Activated effector memory CD4-positive, alpha-beta T cell treated with anti-CD3 and anti-CD28 coated beads, Interleukin-2, amount 50 U/mL, for 16 hours (primary cell): ENCODE measurements around the gene CHST8.

Experiments
- DNase-seq: peaks from one replicate; pipeline ENCODE4 v3.0.0-alpha.2; 2020

The CHST8 gene

DNA sequence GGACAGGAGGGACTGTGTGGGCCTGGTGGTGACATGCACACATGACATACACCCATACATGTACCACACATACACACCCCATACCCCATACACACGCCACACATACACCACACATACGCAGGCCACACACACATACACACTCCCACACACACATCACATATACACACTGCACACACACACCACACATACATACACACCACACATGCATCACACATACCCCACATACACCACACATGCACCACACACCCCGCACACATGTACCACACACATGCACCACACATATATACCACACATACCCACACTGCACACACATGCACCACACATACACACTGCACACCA, 98.4 kb downstream of the CHST8 start:
- DNase-seq: peak; percentile 37

- peak; percentile 58 for DNase-seq
These were observed 99.2 kb downstream of the CHST8 start for GRCh38 chr19:33720691-33721682.

DNA sequence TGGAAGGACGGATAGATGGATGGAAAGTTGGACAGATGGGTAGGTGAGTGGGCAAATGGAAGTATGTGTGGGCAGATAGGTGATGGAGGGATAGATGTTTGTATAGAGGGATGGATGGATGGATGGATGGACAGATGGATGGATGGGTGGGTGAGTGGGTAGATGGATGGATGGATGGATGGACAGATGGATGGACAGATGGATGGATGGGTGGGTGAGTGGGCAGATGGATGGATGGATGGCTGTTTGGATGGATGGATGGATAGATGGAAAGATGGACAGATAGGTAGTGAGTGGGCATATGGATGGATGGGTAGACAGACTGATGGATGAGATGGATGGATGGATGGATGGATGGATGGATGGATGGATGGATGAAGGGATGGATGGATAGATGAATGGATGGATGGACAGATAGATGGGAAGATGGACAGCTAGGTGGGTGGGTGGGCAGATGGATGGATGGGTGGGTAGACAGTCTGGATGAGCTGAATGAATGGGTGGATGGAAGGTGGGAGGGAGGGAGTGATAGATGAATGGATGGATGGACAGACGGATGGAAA, 100.1 kb downstream of the CHST8 start:
- no peak for DNase-seq

GRCh38 chr19:33722456-33723239, 100.9 kb downstream of the CHST8 start:
- peak; percentile 17 for DNase-seq

DNA sequence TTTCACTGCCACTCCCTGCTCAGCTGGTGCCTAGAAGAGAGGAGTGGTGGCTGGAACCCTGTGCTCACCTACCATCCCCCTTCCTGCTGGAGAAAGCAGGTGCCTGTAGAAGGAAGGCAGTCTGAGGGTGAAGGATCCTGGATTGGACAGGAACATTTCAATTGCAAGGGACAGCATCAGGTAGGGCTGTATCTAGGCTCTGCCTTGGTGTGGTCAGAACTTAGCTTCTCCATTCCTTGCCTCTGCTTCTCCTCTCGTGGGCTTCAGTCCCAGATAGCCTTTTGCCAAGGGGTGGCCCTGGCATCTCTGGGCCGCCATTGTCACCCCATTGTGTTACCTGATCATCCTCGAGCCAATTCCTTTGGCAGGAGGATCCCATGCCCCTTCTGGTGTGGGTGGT, 101.8 kb downstream of the CHST8 start:
- DNase-seq: peak; percentile 44

GRCh38 chr19:33724021-33724720, 102.4 kb downstream of the CHST8 start:
- peak; percentile 48 for DNase-seq

DNA sequence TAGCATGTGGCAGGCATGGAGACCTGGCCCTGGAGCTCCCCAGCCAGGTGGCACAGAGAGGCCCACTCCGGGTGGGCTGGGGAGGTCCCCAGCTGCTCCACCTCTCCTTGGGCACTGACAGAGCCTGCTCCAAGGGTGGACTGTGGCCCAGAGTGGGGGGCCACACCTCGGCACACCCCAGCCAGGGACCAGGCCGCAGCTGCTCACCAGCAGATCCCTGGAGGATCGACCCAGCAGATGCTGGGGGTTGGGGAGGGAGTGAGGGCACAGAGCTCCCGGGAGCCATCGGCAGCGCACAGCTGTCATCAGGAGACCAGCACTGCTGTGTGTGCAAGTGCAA, 102.9 kb downstream of the CHST8 start:
- DNase-seq: peak; percentile 38

- DNase-seq: peak; percentile 38
These were observed 103.8 kb downstream of the CHST8 start for GRCh38 chr19:33725567-33725966.

- peak; percentile 39 for DNase-seq
These were observed 105.0 kb downstream of the CHST8 start for GRCh38 chr19:33726756-33727155.

- peak; percentile 46 for DNase-seq
These were observed 105.7 kb downstream of the CHST8 start for GRCh38 chr19:33727331-33727998.

- DNase-seq: no peak
These were observed 106.4 kb downstream of the CHST8 start for GRCh38 chr19:33728141-33728540.

DNA sequence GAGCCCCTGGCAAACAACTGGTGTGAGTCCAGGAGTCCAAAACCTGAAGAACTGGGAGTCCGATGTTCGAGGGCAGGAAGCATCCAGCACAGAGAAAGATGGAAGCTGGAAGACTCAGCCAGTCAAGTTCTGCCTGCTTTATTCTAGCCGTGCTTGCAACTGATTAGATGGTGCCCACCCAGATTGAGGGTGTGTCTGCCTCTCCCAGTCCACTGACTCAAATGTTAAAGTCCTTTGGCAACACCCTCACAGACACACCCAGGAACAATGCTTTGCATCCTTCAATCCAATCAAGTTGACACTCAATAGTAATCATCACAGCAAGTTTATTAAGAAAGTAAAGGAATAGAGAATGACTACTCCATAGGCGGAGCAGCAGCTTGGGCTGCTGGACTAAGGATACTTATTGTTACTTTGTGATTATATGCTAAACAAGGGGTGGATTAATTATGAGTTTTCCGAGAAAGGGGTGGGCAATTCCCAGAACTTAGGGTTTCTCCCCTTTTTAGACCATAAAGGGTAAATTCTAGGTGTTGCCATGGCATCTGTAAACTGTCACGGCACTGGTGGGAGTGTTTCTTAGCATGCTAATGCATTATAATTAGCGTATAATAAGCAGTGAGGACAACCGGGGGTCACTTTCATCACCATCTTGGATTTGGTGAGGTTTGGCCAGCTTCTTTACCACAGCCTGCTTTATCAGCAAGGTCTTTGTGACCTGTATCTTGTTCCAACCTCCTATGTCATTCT, 109.3 kb downstream of the CHST8 start:
- peak; percentile 12 for DNase-seq

DNA sequence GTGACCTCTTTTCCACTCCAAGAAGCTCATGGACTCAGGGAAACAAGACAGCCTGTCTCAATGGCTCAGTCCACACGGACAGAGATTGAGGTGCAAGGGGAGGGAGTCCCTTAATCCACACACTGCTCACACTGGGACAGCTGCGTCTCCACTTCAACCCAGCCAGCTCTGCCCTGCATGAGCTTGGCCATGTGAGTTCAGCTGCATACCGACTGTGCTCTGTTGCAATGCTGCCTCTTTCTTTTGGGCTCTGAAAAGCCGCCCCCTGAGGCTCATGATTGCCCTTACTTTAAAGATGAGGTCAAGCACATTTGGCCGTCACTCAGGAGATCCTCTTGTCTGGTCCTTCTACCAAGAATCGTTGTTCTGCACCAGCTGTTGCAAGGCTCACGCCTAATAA, 110.1 kb downstream of the CHST8 start:
- DNase-seq: peak; percentile 14

DNA sequence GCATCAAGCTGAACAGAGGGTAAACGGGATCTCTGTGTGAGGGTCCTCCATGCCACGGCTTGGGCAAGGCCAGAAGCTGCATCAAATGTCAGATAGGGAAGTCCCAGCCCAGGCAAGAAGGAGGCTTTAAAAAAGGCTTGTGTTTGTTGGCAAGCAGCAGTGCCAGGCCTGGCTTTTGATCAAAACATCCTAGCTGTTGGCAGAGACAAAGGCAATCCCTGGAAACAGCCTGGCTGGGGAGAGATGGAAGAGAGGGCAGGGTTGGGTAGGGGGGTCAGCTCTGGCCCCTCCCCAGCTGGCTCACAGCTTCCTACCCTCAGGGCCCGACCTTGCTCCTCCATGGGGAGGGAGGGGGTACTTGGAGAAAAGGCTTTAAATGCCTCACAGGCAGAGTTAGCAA, 113.2 kb downstream of the CHST8 start:
- DNase-seq: no peak

DNA sequence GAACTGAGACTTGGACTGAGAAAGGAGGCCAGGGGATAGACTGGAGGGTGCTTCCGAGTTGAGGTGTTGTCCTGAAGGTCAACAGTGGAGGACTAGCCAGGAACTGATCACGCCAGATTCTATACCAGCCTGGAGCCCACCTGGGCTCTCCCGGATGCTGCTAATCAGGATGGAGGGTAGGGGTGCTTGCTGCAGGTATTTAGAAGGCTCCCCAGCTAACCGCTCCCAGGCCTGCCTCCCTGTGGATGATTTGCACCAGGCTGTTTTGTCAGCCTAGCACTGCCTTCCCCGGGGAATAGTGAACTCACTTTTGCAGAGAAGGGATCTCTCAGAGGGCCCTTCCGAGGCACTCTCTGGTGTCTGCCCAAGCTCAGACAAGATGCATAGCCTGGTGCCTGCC, 114.4 kb downstream of the CHST8 start:
- DNase-seq: no peak

- no peak for DNase-seq
These were observed 115.0 kb downstream of the CHST8 start for GRCh38 chr19:33736787-33737186.

GRCh38 chr19:33737681-33738371, 116.1 kb downstream of the CHST8 start:
- no peak for DNase-seq

GRCh38 chr19:33740811-33741396, 119.2 kb downstream of the CHST8 start:
- DNase-seq: no peak

DNA sequence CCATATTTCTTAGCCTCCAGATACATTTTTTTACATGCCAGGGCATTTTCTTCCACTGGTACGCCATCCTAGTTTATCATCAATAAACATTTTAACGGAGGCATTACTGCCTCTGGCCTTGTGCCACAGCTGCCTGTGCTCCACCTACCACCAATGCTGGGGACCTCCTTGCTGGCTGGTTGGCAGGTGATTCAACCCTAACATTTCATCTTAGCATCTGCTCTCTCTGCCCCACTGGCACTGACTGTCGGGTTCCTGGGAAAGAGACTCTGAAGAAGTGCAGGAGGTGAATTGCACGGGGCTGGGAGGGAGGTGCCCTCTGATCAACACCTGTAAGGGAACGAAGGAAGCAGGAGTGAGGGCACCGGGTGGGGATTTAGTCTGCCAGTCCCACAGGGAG, 123.5 kb downstream of the CHST8 start:
- DNase-seq: no peak

GRCh38 chr19:33746159-33746558, 124.4 kb downstream of the CHST8 start:
- DNase-seq: no peak

DNA sequence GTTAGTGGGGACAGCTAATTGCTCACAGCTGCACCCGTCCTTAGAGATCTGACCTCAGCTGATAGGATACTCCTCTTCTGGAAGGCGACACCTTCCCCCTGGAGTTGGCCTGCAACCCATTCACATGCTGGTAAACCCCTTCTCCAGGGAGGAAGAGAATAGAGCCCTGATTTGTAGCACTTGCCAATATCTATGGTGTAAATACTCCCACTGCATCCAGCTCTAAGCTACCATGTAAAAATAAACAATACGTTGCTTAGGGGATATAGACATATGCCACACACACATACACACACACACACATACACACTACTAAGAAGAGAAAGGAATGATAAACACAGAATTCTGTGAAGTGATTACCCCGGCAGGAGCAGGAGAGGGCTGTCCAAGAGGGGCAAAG, 125.5 kb downstream of the CHST8 start:
- DNase-seq: no peak
